Measurements from ENCODE around the gene ORC2.

DNA sequence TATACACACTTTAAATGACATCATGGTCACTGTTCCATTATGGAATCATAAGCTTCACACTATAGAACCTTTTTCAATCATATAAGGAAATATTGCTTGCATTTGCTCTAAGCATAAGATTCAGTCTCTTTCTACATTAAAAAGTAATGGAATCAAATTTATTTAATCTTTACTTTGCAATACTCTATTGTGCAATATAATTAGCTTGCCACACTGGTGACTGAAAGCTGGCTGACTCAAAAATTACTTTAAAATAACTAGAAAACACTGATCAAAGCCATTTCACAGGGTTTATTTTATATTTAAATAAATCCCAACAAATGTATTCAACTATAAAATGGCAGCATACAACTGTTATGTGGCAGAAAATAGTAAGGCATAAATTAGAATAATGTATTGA is 13.2 kb upstream of the ORC2 start:
- TF ChIP-seq POLR2A (IDR thresholded peaks at IDR 0.05; ENCODE audit: low read length) (no peak), HOXA7 (CRISPR knock-in tag; IDR thresholded peaks at IDR 0.05) (no peak)
